ENCODE measurements around the gene ZCCHC24. TPM values are rescaled to one million over a fixed set of nuclear protein-coding genes. Genes with fewer than 3 reads are reported as not detected.

Gene ZCCHC24
- total RNA-seq, 1 donor from 2014 or later = 34.7 TPM

DNA sequence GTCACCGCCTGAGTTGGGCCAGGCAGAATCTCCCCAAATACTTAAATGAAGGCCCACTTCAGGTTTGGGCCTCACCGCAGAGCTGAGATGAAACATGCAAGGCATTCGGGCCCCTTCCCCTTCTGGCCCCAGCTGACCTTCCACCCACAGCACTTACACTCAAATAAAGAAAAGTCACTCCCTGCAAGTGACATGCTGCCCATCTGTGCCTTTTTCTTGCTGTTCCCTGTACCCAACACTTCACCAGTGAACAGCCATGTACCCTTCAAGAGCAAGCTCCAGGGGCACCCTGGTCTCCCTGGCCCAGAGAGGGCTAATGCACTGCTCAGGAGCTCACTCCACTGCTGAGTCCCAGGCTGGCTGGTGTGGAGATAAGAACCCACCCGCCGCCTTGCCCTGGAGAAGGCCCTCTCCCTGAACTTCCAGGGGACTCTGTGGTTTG, 40.7 kb downstream of the ZCCHC24 start:
- peaks cover 100% of the 10 kb centered on the region for H3K4me1 ChIP-seq
- intact Hi-C loops (cut with DNase I) = no loop called here
- H3K4me3 ChIP-seq = no peak overlapping the region
- no peaks in the 10 kb centered on the region for H3K36me3 ChIP-seq
- no peaks in the 10 kb centered on the region for H3K27me3 ChIP-seq (ENCODE audit: low read depth)
- TF ChIP-seq, protein P1, sequence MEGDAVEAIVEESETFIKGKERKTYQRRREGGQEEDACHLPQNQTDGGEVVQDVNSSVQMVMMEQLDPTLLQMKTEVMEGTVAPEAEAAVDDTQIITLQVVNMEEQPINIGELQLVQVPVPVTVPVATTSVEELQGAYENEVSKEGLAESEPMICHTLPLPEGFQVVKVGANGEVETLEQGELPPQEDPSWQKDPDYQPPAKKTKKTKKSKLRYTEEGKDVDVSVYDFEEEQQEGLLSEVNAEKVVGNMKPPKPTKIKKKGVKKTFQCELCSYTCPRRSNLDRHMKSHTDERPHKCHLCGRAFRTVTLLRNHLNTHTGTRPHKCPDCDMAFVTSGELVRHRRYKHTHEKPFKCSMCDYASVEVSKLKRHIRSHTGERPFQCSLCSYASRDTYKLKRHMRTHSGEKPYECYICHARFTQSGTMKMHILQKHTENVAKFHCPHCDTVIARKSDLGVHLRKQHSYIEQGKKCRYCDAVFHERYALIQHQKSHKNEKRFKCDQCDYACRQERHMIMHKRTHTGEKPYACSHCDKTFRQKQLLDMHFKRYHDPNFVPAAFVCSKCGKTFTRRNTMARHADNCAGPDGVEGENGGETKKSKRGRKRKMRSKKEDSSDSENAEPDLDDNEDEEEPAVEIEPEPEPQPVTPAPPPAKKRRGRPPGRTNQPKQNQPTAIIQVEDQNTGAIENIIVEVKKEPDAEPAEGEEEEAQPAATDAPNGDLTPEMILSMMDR (IDR thresholded peaks at IDR 0.05) = no peak
- DNase-seq (peak; percentile 28), ATAC-seq (no peak)
- no peaks in the 10 kb centered on the region for H3K9me3 ChIP-seq
- H3K27ac ChIP-seq = peak overlapping the region; percentile 82

DNA sequence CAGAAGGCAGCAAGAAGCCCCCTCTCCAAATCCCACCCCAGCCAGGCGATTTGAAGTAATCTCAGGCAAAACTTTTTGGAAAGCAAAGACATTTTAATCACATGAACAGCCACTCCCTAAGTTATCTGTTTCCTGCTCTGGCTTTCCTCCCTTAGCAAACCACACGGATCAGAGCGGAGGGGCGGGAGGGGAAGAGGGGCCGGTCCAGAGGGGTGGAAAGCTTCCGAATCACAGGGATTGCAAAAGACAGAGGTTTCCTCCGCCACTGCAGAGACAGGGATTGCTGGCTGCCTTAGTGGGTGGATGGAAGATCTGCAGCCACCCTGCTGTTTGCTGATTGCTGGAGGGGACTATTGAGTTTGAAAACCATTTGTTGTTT, 41.2 kb downstream of the ZCCHC24 start:
- ATAC-seq (peak; percentile 36 to 41), DNase-seq (peak; percentile 50)
- TF ChIP-seq, protein P1 (IDR thresholded peaks at IDR 0.05) = no peak
- H3K9me3 ChIP-seq = no peaks in the 10 kb centered on the region
- H3K27ac ChIP-seq = peak overlapping the region; percentile 82
- intact Hi-C loops (cut with DNase I) = no loop called here
- no peaks in the 10 kb centered on the region for H3K36me3 ChIP-seq
- H3K27me3 ChIP-seq (ENCODE audit: low read depth) = no peaks in the 10 kb centered on the region
- H3K4me3 ChIP-seq = no peak overlapping the region
- H3K4me1 ChIP-seq = peaks cover 100% of the 10 kb centered on the region

DNA sequence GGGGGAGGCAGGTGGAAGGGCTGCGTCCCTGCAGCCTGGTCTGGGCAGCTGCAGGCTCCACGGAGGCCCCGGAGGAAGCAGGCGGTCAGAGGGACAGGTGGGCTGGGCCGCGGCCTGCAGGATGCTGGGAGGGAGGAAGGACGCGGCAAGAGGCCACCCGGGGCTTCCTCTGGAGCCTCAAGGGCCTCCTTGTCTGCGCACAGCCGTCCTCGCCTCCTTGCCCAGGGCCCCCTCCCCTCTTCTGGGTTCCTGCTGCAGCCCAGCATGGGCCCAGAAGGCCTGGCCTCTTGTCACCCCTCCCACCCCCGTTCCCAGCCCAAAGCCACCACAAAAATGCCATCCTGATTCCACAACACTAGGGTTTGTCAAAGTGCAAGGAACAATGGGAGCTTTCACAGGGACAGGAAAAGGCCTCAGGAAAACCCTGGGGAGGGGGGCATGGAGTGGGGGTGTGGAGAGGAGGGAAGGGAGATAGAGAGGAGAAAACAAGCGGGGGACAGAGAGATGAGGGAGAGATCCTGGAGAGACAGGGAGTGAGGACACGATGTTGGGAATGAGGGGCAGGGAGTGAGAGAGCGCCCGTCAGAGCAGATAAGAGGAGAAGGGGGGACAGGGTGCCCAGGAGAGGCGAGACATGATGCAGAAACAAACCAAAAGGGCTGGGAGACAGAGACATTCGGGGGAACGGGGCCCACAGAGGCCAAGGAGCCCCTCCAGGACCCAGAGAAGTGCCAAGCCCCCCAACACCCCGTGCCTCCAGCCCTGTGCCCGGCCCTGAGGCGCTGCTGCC, 41.8 kb downstream of the ZCCHC24 start:
- no peaks in the 10 kb centered on the region for H3K36me3 ChIP-seq
- peak in 1 of 2 donors; percentile 2 for ATAC-seq
- H3K9me3 ChIP-seq = no peaks in the 10 kb centered on the region
- H3K4me3 ChIP-seq = peak overlapping the region; percentile 7
- TF ChIP-seq, protein P1 (IDR thresholded peaks at IDR 0.05) = no peak
- H3K4me1 ChIP-seq = peaks cover 100% of the 10 kb centered on the region
- intact Hi-C loops (cut with DNase I) = no loop called here
- peak; percentile 57 for DNase-seq
- H3K27me3 ChIP-seq (ENCODE audit: low read depth) = no peaks in the 10 kb centered on the region
- peak overlapping the region; percentile 82 for H3K27ac ChIP-seq

DNA sequence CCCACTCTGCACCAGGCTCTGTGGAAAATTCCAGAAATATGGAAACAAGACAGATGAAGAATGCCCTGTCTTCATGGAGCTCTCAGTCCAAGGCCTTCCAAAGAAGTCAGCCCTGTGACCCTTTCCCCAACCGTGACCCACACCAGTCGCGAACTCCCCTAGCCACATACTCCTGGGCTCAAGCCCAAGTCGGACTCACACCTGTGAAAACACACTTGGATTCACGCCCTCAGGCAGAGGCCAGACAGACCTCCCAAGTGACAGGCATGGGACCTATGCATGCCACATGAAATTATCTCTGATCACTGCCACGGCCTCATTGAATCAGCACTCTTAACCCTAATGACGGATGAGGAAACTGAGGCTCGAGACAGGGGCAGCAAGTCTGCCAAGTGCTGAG, 42.5 kb downstream of the ZCCHC24 start:
- Histone ChIP-seq H3K27ac (peak overlapping the region; percentile 82), H3K27me3 (ENCODE audit: low read depth) (no peaks in the 10 kb centered on the region), H3K4me3 (peak overlapping the region; percentile 7), H3K4me1 (peaks cover 100% of the 10 kb centered on the region), H3K36me3 (no peaks in the 10 kb centered on the region), H3K9me3 (no peaks in the 10 kb centered on the region)
- ATAC-seq (no peak), DNase-seq (peak; percentile 19)
- intact Hi-C loops (cut with DNase I) = no loop called here
- TF ChIP-seq, protein P1 (IDR thresholded peaks at IDR 0.05) = no peak

DNA sequence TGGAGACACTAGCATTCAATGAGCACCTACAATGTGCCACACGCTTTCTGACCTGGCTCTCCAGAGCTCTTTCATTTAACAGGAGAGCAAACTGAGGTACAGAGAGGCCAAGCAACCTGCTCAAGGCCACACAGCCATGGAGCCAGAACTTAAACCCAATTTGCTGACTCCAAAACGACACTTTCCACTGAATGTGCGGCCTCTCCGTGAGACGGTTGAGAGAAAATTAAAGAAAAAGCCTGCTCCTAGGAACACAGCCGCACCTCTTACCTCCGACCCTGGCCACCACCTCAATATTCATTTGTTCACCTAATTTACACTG, 42.8 kb downstream of the ZCCHC24 start:
- Histone ChIP-seq H3K9me3 (no peaks in the 10 kb centered on the region), H3K4me3 (no peak overlapping the region), H3K27ac (peak overlapping the region; percentile 82), H3K27me3 (ENCODE audit: low read depth) (no peaks in the 10 kb centered on the region), H3K36me3 (no peaks in the 10 kb centered on the region), H3K4me1 (peaks cover 100% of the 10 kb centered on the region)
- no peak for ATAC-seq
- peak; percentile 3 for DNase-seq
- TF ChIP-seq, protein P1 (IDR thresholded peaks at IDR 0.05) = no peak
- intact Hi-C loops (cut with DNase I) = no loop called here
